Testis (tissue), 3 donors: ENCODE results near the gene RSPH3. TPM values are rescaled to one million over a fixed set of nuclear protein-coding genes. Genes with fewer than 3 reads are reported as not detected.

ENCODE experiments used
- DNase-seq: peaks from one replicate; pipeline ENCODE4 v3.0.0-alpha.2; 2019
- H3K27ac ChIP-seq, 2 donors: fragments of 200-600 bp; sonication (generic); one replicate each; pipeline ENCODE4 v1.5.1; 2019
- H3K27me3 ChIP-seq: fragments of 200-600 bp; sonication (generic); one replicate; pipeline ENCODE4 v1.5.1; 2019
- H3K36me3 ChIP-seq: fragments of 200-600 bp; sonication (generic); one replicate; pipeline ENCODE4 v1.5.1; 2017; ENCODE audit warnings: low read depth; ENCODE audit errors: missing control alignments
- H3K4me1 ChIP-seq: fragments of 200-600 bp; sonication (generic); one replicate; pipeline ENCODE4 v1.5.1; 2019
- H3K4me3 ChIP-seq, 2 donors: fragments of 200-600 bp; sonication (generic); one replicate each; pipeline ENCODE4 v1.5.1; 2017 to 2019
- H3K9me3 ChIP-seq: fragments of 200-600 bp; sonication (generic); one replicate; pipeline ENCODE4 v1.5.1; 2017
- CTCF ChIP-seq, 3 experiments: fragments of 450-650 bp in 2 of 3; fragments of 200-600 bp in 1 of 3; sonication (generic) in 1 of 3; IDR thresholded peaks; one replicate each; pipeline ENCODE4 v1.5.1; 2016 to 2019; ENCODE audit warnings: antibody characterized with exemption in 3 of 3, mild to moderate bottlenecking in 2 of 3, moderate library complexity in 1 of 3
- POLR2A ChIP-seq: fragments of 450-650 bp; IDR thresholded peaks from one replicate; pipeline ENCODE4 v1.6.1; 2017; ENCODE audit warnings: antibody characterized with exemption, mild to moderate bottlenecking, moderate library complexity
- WGBS, 2 donors: methylation state at CpG; one replicate each; pipeline ENCODE4 v1.1.5; 2018; 5-methylcytosine and 5-hydroxymethylcytosine counted together
- intact Hi-C: fragments of 100-400 bp; cut with DNase I; formaldehyde crosslinking; loops from one replicate; pipeline ENCODE4 v1.15.1; 2023; ENCODE audit warnings: low total_unique reads
- polyA plus RNA-seq: library from polyadenylated mRNA; stranded (reverse); fragments of 350-450 nt; fragmentation: Illumina TruSeq; extraction: RNeasy Lipid Tissue Mini Kit (QIAGEN cat#74804); gene quantifications from one replicate; pipeline ENCODE4 v1.2.3, GENCODE V29; 2014; ENCODE audit warnings: low read depth, low replicate concordance; ENCODE audit not compliant: insufficient read depth
- total RNA-seq, 2 donors: library from RNA; depleted of rRNA; stranded (reverse); fragments of >200 nt; gene quantifications; one replicate each; pipeline ENCODE4 v1.2.3, GENCODE V29; 2016

RSPH3 gene
- total and polyA plus RNA-seq, 3 donors from 2014 or later = 15.7 to 41.9 (median 23.6) TPM

GRCh38 chr6:158943380-158944032 is 56.5 kb downstream of the RSPH3 start:
- Histone ChIP-seq H3K27ac (no peak overlapping the region), H3K4me3 (no peak overlapping the region), H3K27me3 (no peaks in the 10 kb centered on the region), H3K36me3 (no peaks in the 10 kb centered on the region), H3K9me3 (no peaks in the 10 kb centered on the region), H3K4me1 (no peaks in the 10 kb centered on the region)
- TF ChIP-seq POLR2A (no peak), CTCF (IDR thresholded peaks at IDR 0.05) (no peak)
- WGBS, 2 donors = 90 to 98% methylated on average over 3 of the region's 3 CpGs
- intact Hi-C loops = no loop called here
- DNase-seq = no peak

- intact Hi-C loops = no loop called here
These were observed 57.7 kb downstream of the RSPH3 start for GRCh38 chr6:158942349-158942748.

GRCh38 chr6:158941246-158941645 is 58.8 kb downstream of the RSPH3 start:
- TF ChIP-seq POLR2A (no peak), CTCF (IDR thresholded peaks at IDR 0.05) (no peak)
- intact Hi-C loops = no loop called here

More at GRCh38 chr6:158942349-158942748, 57.7 kb downstream of the RSPH3 start:
- H3K9me3 ChIP-seq = no peaks in the 10 kb centered on the region
- WGBS, 2 donors = 94 to 96% methylated on average over 2 of the region's 2 CpGs
- H3K36me3 ChIP-seq = no peaks in the 10 kb centered on the region
- DNase-seq = no peak
- no peaks in the 10 kb centered on the region for H3K27me3 ChIP-seq
- no peaks in the 10 kb centered on the region for H3K4me1 ChIP-seq
- no peak overlapping the region for H3K27ac ChIP-seq
- H3K4me3 ChIP-seq = no peak overlapping the region
- TF ChIP-seq POLR2A = no peak
- TF ChIP-seq CTCF (IDR thresholded peaks at IDR 0.05) = no peak

GRCh38 chr6:158939255-158940159 is 60.5 kb downstream of the RSPH3 start:
- TF ChIP-seq CTCF (IDR thresholded peaks at IDR 0.05) = no peak
- TF ChIP-seq POLR2A = no peak
- Histone ChIP-seq H3K4me1 (no peaks in the 10 kb centered on the region), H3K9me3 (no peaks in the 10 kb centered on the region), H3K27ac (no peak overlapping the region), H3K4me3 (peak overlapping the region in 1 of 2 donors; percentile 18), H3K27me3 (no peaks in the 10 kb centered on the region), H3K36me3 (no peaks in the 10 kb centered on the region)
- DNase-seq = no peak
- WGBS, 2 donors = 21 to 34% methylated on average over 31 to 37 of the region's 37 CpGs
- intact Hi-C loops = no loop called here

More at GRCh38 chr6:158941246-158941645, 58.8 kb downstream of the RSPH3 start:
- Histone ChIP-seq H3K4me1 (no peaks in the 10 kb centered on the region), H3K4me3 (no peak overlapping the region), H3K27ac (no peak overlapping the region), H3K36me3 (no peaks in the 10 kb centered on the region), H3K9me3 (no peaks in the 10 kb centered on the region), H3K27me3 (no peaks in the 10 kb centered on the region)
- DNase-seq = no peak
- 60 to 95% methylated on average over 2 of the region's 2 CpGs for WGBS, 2 donors
